H1 (cell line): ENCODE results near the gene RAET1L. TPM values are rescaled to one million over a fixed set of nuclear protein-coding genes. Genes with fewer than 3 reads are reported as not detected.

Experiments
- RAD21 ChIP-seq, 2 experiments: IDR thresholded peaks in 1 of 2; conservative IDR thresholded peaks in 1 of 2; 2 replicates each; pipeline ENCODE4 v1.6.1; 2011; ENCODE audit warnings: low read depth in 2 of 2, low read length in 2 of 2, improper control_type of control experiment in 1 of 2, inconsistent platforms in 1 of 2, mild to moderate bottlenecking in 1 of 2, moderate library complexity in 1 of 2
- RNF2 ChIP-seq: fragments of 200-900, 300-1000 bp; sonication (generic); IDR thresholded peaks from 2 replicates; pipeline ENCODE4 v1.7.1; 2016; ENCODE audit warnings: borderline replicate concordance, low read depth, mild to moderate bottlenecking, antibody characterized with exemption, low read length; ENCODE audit not compliant: poor library complexity, severe bottlenecking; ENCODE audit errors: missing control alignments
- TCF12 ChIP-seq: IDR thresholded peaks from 2 replicates; pipeline ENCODE4 v1.6.1; 2011; ENCODE audit warnings: low read depth, mild to moderate bottlenecking, low read length
- polyA plus RNA-seq, 7 experiments: library from polyadenylated mRNA; depleted of rRNA in 3 of 7; stranded (reverse) in 5 of 7; unstranded in 2 of 7; fragments of >200 nt in 5 of 7; fragments of 200-250 nt in 2 of 7; gene quantifications; 1 replicate in 5 of 7; 2 replicates in 1 of 7; 4 replicates in 1 of 7; pipeline versions ENCODE4 v1.2.1 to v1.2.3, GENCODE V29; 2011 to 2013; ENCODE audit warnings: missing spikeins in 2 of 7, mixed read lengths in 2 of 7
- total RNA-seq: library from RNA; stranded (reverse); fragmentation: NEBNext Ultra II Directional; extraction: Animal tissue kit (Norgen Biotek cat#: 25700); gene quantifications from 2 replicates; pipeline ENCODE4 v1.2.1, GENCODE V29; 2021

The RAET1L gene
- total and polyA plus RNA-seq, 2 of the 8 experiments (the other 6 are each of a cell fraction or from before 2014, with no cell fraction given) = not detected

GRCh38 chr6:150002710-150003109 lies 22.6 kb downstream of the RAET1L start (continued):
- no peak for TF ChIP-seq RAD21 (IDR thresholded peaks at IDR 0.05 in 1 of 2, conservative IDR thresholded peaks at IDR 0.05 in 1 of 2; ENCODE audit: low read depth in 2 of 2, low read length in 2 of 2)
- TF ChIP-seq TCF12 = no peak
- no peak for TF ChIP-seq RNF2
